ENCODE measurements around the gene TEAD1. TPM values are rescaled to one million over a fixed set of nuclear protein-coding genes. Genes with fewer than 3 reads are reported as not detected.

The TEAD1 gene
- total and polyA plus RNA-seq, 2 donors (not counting 1 experiment from before 2014, with no cell fraction given), result 88.6 to 121 TPM

DNA sequence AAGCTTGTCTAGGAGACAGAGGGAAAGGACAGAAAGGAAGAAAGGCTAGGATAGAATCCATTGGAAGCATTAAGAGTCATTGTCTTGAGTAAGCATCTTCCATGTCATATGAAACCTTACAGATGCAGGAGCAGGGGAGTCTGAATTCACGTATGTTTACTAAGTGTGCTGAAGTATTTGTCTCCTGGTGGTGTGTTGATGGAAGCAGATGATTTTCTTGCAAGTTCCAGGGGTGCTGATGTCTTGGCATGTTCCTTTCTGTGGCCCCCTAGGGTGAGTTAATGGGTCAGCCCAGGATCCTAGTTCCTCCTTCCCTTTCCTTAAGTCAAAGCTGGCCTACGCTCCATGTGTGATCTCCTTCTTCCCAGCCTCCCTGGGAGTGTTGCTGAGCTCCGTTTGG lies 110.2 kb downstream of the TEAD1 start:
- H3K4me3 ChIP-seq (replicated peaks in 1 of 4; ENCODE audit: control extremely low read depth in 1 of 4, insufficient read depth in 1 of 4, low read depth in 3 of 4, low read length in 4 of 4), result no peak overlapping the region
- no peak overlapping the region for H3K27ac ChIP-seq (ENCODE audit: insufficient read depth, low read length)
- H4K20me1 ChIP-seq (ENCODE audit: control insufficient read depth, extremely low read depth, insufficient read depth, low read length), result no peaks in the 10 kb centered on the region
- no peaks in the 10 kb centered on the region for H3K9me3 ChIP-seq (ENCODE audit: control insufficient read depth, insufficient read depth, low read depth, low read length)
- H3K27me3 ChIP-seq (ENCODE audit: control insufficient read depth, insufficient read depth, low read length), result no peaks in the 10 kb centered on the region
- H3K36me3 ChIP-seq (ENCODE audit: control insufficient read depth, insufficient read depth, low read length), result peaks cover 2% of the 10 kb centered on the region
- no peak overlapping the region for H3K4me2 ChIP-seq (ENCODE audit: extremely low read depth, insufficient read depth, low read length)
- H3K79me2 ChIP-seq (ENCODE audit: control insufficient read depth, insufficient read depth, low read length), result peaks cover 82% of the 10 kb centered on the region
- peak in 1 of 2 donors; percentile 49 for DNase-seq (ENCODE audit: low read depth in 2 of 2)
- no peak overlapping the region for H3K9ac ChIP-seq (ENCODE audit: insufficient read depth, low read length)
- TF ChIP-seq CTCF (conservative IDR thresholded peaks at IDR 0.05 in 1 of 2, IDR thresholded peaks at IDR 0.05 in 1 of 2; ENCODE audit: low read depth in 1 of 2, low read length in 2 of 2) (no peak), EZH2 (IDR thresholded peaks at IDR 0.05; ENCODE audit: low read length, missing control alignments) (no peak)
- no peak overlapping the region for H2AFZ ChIP-seq (ENCODE audit: low read length)
- peaks cover 9% of the 10 kb centered on the region for H3K4me1 ChIP-seq (ENCODE audit: control insufficient read depth, extremely low read depth, insufficient read depth, low read length)

DNA sequence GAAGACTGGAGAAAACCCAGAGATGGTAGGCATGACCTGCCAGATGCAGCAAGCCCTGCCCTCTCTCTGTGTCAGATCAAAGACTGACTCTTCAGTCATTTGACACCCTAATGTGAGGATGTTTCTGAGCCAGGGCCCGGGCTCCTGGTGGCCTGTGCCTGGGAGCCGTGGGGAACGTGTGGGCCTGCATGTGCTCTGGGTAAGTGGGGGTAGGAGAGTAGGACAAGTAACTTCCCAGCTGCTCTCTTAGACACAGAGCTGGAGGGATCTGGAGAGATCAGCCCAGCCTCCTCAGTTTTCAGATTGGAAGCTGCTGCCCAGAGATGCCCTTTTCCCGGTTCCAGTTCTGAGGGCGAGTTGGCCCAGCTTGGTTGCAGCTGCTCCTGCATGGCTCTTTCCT lies 110.8 kb downstream of the TEAD1 start:
- TF ChIP-seq CTCF (conservative IDR thresholded peaks at IDR 0.05 in 1 of 2, IDR thresholded peaks at IDR 0.05 in 1 of 2; ENCODE audit: low read depth in 1 of 2, low read length in 2 of 2) (no peak), EZH2 (IDR thresholded peaks at IDR 0.05; ENCODE audit: low read length, missing control alignments) (no peak)
- Histone ChIP-seq H3K4me2 (ENCODE audit: extremely low read depth, insufficient read depth, low read length) (no peak overlapping the region), H4K20me1 (ENCODE audit: control insufficient read depth, extremely low read depth, insufficient read depth, low read length) (no peaks in the 10 kb centered on the region), H3K36me3 (ENCODE audit: control insufficient read depth, insufficient read depth, low read length) (peaks cover 2% of the 10 kb centered on the region), H3K79me2 (ENCODE audit: control insufficient read depth, insufficient read depth, low read length) (peaks cover 84% of the 10 kb centered on the region), H3K9ac (ENCODE audit: insufficient read depth, low read length) (no peak overlapping the region), H3K27ac (ENCODE audit: insufficient read depth, low read length) (peak overlapping the region; percentile 0), H3K9me3 (ENCODE audit: control insufficient read depth, insufficient read depth, low read depth, low read length) (no peaks in the 10 kb centered on the region), H3K4me3 (replicated peaks in 1 of 4; ENCODE audit: control extremely low read depth in 1 of 4, insufficient read depth in 1 of 4, low read depth in 3 of 4, low read length in 4 of 4) (no peak overlapping the region), H2AFZ (ENCODE audit: low read length) (no peak overlapping the region), H3K27me3 (ENCODE audit: control insufficient read depth, insufficient read depth, low read length) (no peaks in the 10 kb centered on the region), H3K4me1 (ENCODE audit: control insufficient read depth, extremely low read depth, insufficient read depth, low read length) (peaks cover 9% of the 10 kb centered on the region)
- DNase-seq (ENCODE audit: low read depth in 2 of 2), result no peak

DNA sequence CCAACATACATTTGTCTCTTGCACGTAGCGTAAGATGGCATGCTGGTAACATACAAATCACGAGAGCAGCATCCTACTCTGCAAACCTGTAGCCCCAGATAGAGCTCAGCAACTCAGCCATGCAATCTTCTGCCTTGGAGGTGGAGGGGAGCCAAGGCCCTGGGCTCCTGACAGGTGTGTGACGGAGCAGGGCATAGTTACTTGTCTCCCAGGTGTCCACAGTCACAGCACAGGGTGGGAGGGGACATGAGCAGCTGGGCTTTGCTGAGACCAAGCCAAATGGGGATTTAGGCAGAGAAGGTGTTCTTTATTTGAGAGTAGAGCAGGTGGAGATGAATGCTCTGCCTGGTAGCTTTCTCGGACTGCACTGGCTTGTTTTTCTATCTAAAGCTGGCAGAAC lies 111.7 kb downstream of the TEAD1 start:
- Histone ChIP-seq H2AFZ (ENCODE audit: low read length) (no peak overlapping the region), H3K27ac (ENCODE audit: insufficient read depth, low read length) (no peak overlapping the region), H3K9ac (ENCODE audit: insufficient read depth, low read length) (no peak overlapping the region), H3K4me3 (replicated peaks in 1 of 4; ENCODE audit: control extremely low read depth in 1 of 4, insufficient read depth in 1 of 4, low read depth in 3 of 4, low read length in 4 of 4) (no peak overlapping the region), H4K20me1 (ENCODE audit: control insufficient read depth, extremely low read depth, insufficient read depth, low read length) (no peaks in the 10 kb centered on the region), H3K79me2 (ENCODE audit: control insufficient read depth, insufficient read depth, low read length) (peaks cover 87% of the 10 kb centered on the region), H3K4me1 (ENCODE audit: control insufficient read depth, extremely low read depth, insufficient read depth, low read length) (peaks cover 9% of the 10 kb centered on the region), H3K27me3 (ENCODE audit: control insufficient read depth, insufficient read depth, low read length) (no peaks in the 10 kb centered on the region), H3K4me2 (ENCODE audit: extremely low read depth, insufficient read depth, low read length) (no peak overlapping the region), H3K36me3 (ENCODE audit: control insufficient read depth, insufficient read depth, low read length) (peaks cover 2% of the 10 kb centered on the region), H3K9me3 (ENCODE audit: control insufficient read depth, insufficient read depth, low read depth, low read length) (no peaks in the 10 kb centered on the region)
- TF ChIP-seq CTCF (conservative IDR thresholded peaks at IDR 0.05 in 1 of 2, IDR thresholded peaks at IDR 0.05 in 1 of 2; ENCODE audit: low read depth in 1 of 2, low read length in 2 of 2) (no peak), EZH2 (IDR thresholded peaks at IDR 0.05; ENCODE audit: low read length, missing control alignments) (no peak)
- no peak for DNase-seq (ENCODE audit: low read depth in 2 of 2)

Data from fibroblast of lung (primary cell).